Activated naive CD4-positive, alpha-beta T cell treated with anti-CD3 and anti-CD28 coated beads, Interleukin-2, amount 50 U/mL, for 72 hours (primary cell): ENCODE data around the gene NLGN1. TPM values are rescaled to one million over a fixed set of nuclear protein-coding genes. Genes with fewer than 3 reads are reported as not detected.

Experiments used
- ATAC-seq, 2 donors: fragments of 150-1000 bp; cut with Tn5 transposase; 2 replicates each; pipeline ENCODE4 v1.10.0; 2021; ENCODE audit warnings: mild to moderate bottlenecking in 2 of 2, moderate library complexity in 2 of 2
- DNase-seq, 2 donors: peaks; one replicate each; pipeline ENCODE4 v3.0.0; 2021 to 2022; ENCODE audit warnings: low spot score in 2 of 2
- H3K27ac Mint-ChIP-seq, 2 donors: one replicate each; pipeline ENCODE4 v1.8.0; 2022; ENCODE audit warnings: mild to moderate bottlenecking in 2 of 2, mixed read lengths in 2 of 2
- H3K36me3 Mint-ChIP-seq, 2 donors: one replicate each; pipeline ENCODE4 v1.8.0; 2022; ENCODE audit warnings: mixed read lengths in 2 of 2
- H3K9me3 Mint-ChIP-seq, 2 donors: one replicate each; pipeline ENCODE4 v1.8.0; 2022; ENCODE audit warnings: mixed read lengths in 2 of 2
- total RNA-seq, 2 donors: library from RNA; stranded (reverse); gene quantifications; one replicate each; pipeline ENCODE4 v1.2.3, GENCODE V29; 2022

The NLGN1 gene
- total RNA-seq, 2 donors from 2014 or later, result not detected

DNA sequence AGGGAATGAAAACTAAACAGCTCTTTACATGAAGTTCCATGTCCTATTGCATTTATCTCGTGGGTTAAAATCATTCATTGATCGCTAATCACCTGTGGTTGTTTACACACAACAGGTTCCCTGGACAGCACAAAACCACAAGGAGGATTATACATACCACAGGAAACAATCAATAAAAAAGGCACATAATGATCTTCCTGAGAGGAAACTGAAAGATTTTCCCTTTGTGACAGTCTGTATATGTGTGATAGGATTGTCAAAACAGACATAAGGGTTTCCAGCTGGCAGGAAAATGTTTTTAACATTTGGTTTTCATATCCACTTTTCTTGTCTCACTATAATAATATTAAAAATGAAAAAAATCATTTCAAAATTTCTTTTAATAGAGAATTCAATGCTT lies 541.8 kb downstream of the NLGN1 start:
- Mint-ChIP-seq H3K36me3 (no peaks in the 10 kb centered on the region), H3K27ac (no peak overlapping the region), H3K9me3 (peaks cover 0 to 6% of the 10 kb centered on the region in 2 donors)
- DNase-seq (no peak), ATAC-seq (no peak)

DNA sequence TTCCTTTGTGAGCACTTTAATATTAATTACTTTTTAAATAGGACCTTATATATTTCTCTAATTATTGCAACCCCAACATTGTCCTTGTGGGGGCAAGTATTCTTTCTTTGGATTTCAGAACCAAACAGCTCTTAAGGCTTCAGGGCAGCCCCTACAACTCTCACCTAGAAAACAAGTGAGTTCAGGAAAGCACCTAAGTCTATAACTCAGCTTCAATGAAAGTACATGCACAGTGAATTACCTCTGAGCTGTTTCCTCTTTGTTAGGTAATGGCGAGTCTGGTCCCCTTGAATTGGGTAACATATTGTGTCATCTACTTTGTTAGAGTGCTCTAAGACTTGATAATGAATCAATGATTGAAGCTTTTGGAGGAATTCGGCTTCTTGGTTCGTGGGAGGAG lies 545.7 kb downstream of the NLGN1 start:
- DNase-seq (no peak), ATAC-seq (no peak)
- H3K36me3 Mint-ChIP-seq, result no peaks in the 10 kb centered on the region
- H3K27ac Mint-ChIP-seq, result no peak overlapping the region
- H3K9me3 Mint-ChIP-seq, result peaks cover 0 to 3% of the 10 kb centered on the region in 2 donors

DNA sequence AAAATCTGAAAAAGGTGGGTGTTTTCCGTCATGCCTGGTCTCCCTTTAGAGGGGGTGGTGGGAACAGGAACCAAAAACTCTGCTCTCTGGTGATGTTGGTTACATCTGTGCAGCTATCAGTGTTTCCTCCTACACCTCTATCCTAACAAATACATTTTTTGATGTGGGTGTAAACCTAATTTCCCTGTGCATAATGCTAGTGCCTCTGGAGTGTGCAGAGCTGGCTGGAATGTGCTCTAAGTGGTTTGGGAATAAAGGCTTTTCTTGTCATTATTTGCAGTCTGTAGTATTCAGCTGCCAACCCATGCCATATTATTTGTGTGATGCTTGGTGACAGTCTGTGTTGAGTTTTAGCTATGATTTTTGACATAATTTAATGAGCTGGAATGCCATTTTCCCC lies 547.6 kb downstream of the NLGN1 start:
- no peak overlapping the region for H3K27ac Mint-ChIP-seq
- DNase-seq (no peak), ATAC-seq (no peak)
- H3K9me3 Mint-ChIP-seq, result peaks cover 0 to 3% of the 10 kb centered on the region in 2 donors
- no peaks in the 10 kb centered on the region for H3K36me3 Mint-ChIP-seq

DNA sequence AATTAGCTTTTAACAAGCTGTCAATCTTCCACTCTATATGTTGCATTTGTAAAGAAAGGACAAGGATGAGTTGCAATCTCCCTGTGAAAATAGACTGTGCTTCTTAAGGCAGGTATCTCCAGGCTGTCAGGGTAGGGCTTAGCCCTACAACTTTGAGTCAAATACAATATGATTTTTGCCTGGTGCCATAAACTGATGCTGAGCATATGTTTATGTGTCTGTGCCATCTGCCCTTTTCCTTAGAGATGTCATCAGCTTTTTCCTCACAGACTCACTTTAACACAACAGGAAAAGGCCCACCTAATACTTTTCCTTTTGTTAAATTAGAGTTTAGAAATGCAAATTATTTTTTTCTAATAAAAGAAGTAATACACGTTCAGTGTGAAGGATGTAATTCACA lies 548.3 kb downstream of the NLGN1 start:
- H3K9me3 Mint-ChIP-seq, result peaks cover 0 to 3% of the 10 kb centered on the region in 2 donors
- H3K27ac Mint-ChIP-seq, result no peak overlapping the region
- no peak for ATAC-seq
- DNase-seq, result no peak
- H3K36me3 Mint-ChIP-seq, result no peaks in the 10 kb centered on the region

DNA sequence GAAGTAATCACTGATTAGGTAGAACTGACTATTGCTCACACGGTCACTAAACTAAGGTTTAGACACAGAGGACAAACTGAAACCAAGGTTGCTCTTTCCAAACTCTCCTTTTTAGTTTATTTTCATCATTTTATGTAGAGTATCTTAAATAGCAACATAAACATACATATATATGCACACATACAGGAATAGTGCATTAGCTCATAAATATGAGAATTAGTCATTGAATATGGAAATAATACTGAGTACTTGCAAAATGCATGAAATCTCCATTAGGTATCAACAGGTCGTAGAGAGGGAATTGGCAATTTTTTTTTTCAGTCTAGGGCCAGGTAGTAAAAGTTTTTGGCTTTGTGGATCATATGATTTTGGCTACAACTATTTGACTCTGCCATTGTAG lies 557.1 kb downstream of the NLGN1 start:
- Mint-ChIP-seq H3K9me3 (peaks cover 0 to 3% of the 10 kb centered on the region in 2 donors), H3K27ac (no peak overlapping the region), H3K36me3 (no peaks in the 10 kb centered on the region)
- DNase-seq, result no peak
- ATAC-seq, result no peak

DNA sequence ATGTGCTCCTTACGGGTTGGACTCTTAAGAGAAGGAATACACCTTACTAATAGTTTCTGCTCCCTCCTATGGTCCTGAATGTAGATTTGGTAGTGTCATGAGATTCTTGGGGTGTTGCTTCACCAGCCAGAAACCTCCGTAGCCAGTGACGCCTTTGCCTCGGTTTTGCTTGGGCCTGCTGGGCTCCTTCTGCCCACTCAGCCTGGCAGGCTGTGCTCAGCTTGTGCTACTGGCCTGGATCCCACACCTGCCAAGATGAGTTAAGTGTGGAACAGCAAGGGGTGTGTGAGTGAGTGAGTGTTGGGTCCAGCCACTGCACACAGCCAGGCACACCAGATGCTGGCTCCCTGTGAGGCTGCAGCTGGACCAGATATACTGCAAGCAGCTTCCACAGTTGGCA lies 560.1 kb downstream of the NLGN1 start:
- Mint-ChIP-seq H3K36me3 (no peaks in the 10 kb centered on the region), H3K27ac (no peak overlapping the region), H3K9me3 (peaks cover 0 to 3% of the 10 kb centered on the region in 2 donors)
- DNase-seq (no peak), ATAC-seq (no peak)

DNA sequence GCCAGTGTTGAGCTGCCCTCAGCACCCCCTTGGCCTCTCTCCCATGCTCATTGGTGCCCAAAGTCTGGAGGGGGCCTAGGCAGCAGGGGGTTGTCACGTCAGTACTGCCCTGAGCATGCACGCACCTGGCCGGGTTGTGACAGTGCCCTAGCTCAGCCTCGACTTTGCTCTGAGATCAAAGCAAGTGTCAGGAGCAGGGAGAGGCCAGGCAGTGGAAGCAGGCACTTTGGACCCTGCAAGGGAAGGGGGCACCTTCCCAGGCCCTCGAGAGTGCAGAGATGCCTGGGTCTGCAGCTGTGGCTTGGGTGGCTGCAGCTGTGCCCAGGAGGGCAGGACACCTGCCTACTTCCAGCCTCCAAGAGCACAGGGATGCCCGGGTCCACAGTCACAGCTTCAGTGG lies 561.3 kb downstream of the NLGN1 start:
- DNase-seq (no peak), ATAC-seq (no peak)
- Mint-ChIP-seq H3K36me3 (no peaks in the 10 kb centered on the region), H3K9me3 (peaks cover 3 to 11% of the 10 kb centered on the region in 2 donors), H3K27ac (no peak overlapping the region)

DNA sequence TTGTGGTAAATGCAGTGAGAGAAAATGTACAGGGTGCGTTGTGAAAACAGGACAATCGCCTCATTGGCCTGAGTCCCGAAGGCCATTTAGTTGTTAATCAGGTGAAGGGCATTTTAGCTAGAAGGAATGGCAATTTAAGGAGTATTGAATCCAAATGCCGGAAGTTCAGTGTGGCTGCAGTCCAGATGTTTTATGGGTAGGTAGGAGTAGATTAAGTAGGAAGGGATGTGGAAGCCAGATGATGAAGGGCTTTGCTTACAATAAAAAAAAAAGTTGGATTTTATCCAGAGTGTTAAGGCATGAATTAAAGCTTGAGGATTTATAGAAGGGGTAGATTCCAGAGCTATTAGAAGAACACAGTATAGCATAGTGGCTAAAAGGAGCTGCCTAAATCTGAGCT lies 572.7 kb downstream of the NLGN1 start:
- ATAC-seq, result no peak

DNA sequence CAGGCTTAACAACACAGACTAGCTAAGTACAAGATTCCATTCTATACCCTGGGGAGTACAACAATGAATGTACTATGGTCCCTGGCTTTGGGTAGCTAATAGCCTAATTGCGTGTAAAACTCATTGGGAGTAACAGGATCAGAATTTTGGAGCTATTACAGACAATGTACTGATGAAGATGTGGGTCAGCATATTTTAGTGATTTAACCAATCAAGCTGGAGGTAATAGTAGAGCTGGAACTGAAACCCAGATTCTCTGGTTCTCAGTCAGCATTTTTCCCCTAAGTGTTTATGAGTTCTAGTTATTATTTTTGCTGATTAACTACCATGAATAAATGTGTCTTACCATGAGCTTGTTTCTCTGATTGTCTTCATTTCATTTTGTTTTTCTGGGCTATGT lies 578.7 kb downstream of the NLGN1 start:
- peaks cover 0 to 1% of the 10 kb centered on the region in 2 donors for H3K9me3 Mint-ChIP-seq

More for the DNA sequence above, 572.7 kb downstream of the NLGN1 start:
- Mint-ChIP-seq H3K36me3 (no peaks in the 10 kb centered on the region), H3K9me3 (peaks cover 11 to 12% of the 10 kb centered on the region in 2 donors), H3K27ac (no peak overlapping the region)
- DNase-seq, result no peak

DNA sequence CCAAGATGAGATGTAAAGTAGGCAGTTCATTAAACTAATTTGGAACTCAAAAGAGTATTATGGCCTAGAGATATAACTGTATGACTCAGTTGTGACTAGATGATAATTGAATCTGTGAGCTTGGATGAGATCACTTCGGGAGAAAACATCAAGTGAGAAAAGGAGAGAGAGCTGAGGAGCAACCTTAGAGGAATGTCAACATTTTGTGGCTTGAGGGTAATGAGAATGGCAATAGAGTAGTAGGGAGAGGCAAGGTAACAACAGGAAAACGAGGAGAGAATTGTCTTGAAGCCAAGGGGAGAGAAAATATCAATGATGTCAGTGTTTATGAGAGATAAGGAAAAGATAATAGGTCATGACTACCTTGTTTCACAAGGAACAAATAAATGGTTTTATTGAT lies 580.2 kb downstream of the NLGN1 start:
- H3K36me3 Mint-ChIP-seq, result no peaks in the 10 kb centered on the region
- no peak overlapping the region for H3K27ac Mint-ChIP-seq
- no peak for ATAC-seq

More for the DNA sequence above, 578.7 kb downstream of the NLGN1 start:
- DNase-seq, result no peak
- no peak for ATAC-seq
- no peak overlapping the region for H3K27ac Mint-ChIP-seq
- H3K36me3 Mint-ChIP-seq, result no peaks in the 10 kb centered on the region

DNA sequence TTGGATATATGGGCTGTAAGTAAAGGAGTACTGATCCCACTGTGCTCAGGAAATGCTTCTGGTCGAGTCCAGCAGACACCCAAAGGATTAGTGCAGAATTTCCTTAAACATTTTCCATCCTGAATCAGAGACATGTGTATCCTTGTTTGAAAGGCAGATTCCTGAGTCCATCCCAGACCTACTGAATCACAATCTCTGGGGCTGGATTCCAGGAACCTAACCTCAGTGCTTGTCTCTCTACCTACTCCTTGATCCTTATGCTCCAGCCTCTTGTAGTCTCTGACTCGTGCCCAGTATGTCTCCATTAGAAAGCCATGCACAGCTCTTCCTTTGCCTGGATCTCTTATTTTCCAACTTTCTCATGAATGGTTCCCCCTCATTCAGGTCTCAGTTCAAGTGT lies 585.8 kb downstream of the NLGN1 start:
- H3K9me3 Mint-ChIP-seq, result peaks cover 0 to 4% of the 10 kb centered on the region in 2 donors
- no peaks in the 10 kb centered on the region for H3K36me3 Mint-ChIP-seq
- ATAC-seq (no peak), DNase-seq (no peak)
- H3K27ac Mint-ChIP-seq, result no peak overlapping the region

More for the DNA sequence above, 580.2 kb downstream of the NLGN1 start:
- H3K9me3 Mint-ChIP-seq, result no peaks in the 10 kb centered on the region
- no peak for DNase-seq

DNA sequence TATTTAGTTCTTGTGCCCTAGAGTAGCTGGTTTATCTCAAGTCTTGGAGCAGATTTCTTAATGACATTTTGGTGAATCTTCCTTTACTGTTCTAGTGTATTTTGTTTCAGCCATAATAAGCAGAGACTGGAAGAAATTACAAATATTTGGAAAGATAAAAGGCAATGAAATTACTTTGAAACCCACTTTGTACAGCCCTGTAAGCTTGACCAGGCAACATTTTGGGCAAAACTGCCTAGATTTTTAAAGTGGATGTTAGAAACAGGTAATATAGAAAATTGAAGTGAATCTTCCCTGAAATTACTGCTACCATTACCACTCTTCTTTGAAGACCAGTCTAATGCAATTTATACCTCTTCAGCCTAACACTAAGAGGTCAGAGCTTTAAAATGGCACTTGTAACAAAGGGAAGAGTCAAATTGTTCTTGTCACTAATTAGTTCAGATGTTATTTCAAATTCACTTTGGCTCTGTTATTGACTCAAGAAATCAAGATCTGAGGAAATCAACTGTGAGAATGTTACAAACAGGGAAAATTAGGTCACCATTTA lies 589.4 kb downstream of the NLGN1 start:
- Mint-ChIP-seq H3K9me3 (peaks cover 6 to 8% of the 10 kb centered on the region in 2 donors), H3K36me3 (no peaks in the 10 kb centered on the region), H3K27ac (no peak overlapping the region)
- no peak for DNase-seq
- ATAC-seq, result no peak

DNA sequence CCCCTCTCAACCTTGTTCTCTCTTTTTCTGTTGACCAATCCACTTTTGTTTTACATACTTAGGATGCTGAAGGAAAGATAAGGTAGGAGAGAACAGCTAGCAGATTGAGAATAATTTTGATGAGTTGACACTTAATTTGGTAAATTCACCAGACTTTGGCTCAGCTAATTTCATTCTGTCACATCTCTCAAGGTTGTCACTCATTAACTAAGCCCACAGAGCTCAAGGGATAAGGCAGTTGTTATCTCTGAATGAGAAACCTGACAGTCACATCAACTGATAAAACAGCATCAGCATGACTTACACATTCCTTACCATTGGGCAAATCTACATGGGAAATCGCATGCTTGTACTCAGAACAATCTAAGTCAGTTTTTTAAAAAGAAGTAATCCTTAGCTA lies 591.4 kb downstream of the NLGN1 start:
- ATAC-seq (no peak), DNase-seq (no peak)
- H3K36me3 Mint-ChIP-seq, result no peaks in the 10 kb centered on the region
- H3K27ac Mint-ChIP-seq, result no peak overlapping the region
- peaks cover 5 to 6% of the 10 kb centered on the region in 2 donors for H3K9me3 Mint-ChIP-seq

DNA sequence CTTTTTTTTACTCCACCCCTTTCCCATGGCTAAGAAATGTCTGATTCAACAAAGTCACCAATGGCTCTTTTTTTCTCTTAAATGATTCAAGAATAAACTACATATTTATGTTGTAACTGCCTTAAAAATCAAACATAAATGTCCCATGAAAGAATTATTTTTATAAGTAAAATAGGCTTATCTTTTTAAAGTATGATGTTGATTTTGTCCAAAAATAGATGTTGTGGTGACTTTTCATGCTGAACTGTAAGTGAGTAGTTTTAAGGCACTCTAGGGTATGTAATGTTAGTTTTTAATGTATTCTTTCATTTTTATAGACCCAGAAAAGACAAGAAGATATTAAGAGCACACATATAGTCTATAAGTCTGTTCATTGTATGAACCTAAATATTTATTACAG lies 594.9 kb downstream of the NLGN1 start:
- H3K27ac Mint-ChIP-seq, result no peak overlapping the region
- peaks cover 5 to 6% of the 10 kb centered on the region in 2 donors for H3K9me3 Mint-ChIP-seq
- no peaks in the 10 kb centered on the region for H3K36me3 Mint-ChIP-seq
- no peak for ATAC-seq
- no peak for DNase-seq

DNA sequence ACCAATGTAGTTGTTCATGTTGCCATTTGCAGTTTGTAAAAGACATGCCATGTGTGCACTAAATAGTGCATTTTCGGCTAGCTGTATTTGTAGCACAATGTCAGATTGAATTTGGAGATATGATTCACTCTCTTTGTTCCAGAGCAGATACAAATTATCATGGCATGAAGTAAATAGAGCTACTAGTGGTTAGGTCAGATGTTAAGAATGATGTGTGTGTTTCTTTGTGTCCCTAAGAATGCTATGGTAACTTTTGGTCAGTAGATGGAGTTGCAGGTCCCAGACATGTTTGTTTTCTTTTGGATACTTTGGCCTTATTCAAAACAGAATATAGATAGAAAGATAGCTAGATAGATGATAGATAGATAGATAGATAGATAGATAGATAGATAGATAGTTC lies 595.8 kb downstream of the NLGN1 start:
- no peak for ATAC-seq
- peaks cover 5 to 9% of the 10 kb centered on the region in 2 donors for H3K9me3 Mint-ChIP-seq
- H3K27ac Mint-ChIP-seq, result no peak overlapping the region
- DNase-seq, result no peak
- H3K36me3 Mint-ChIP-seq, result no peaks in the 10 kb centered on the region

DNA sequence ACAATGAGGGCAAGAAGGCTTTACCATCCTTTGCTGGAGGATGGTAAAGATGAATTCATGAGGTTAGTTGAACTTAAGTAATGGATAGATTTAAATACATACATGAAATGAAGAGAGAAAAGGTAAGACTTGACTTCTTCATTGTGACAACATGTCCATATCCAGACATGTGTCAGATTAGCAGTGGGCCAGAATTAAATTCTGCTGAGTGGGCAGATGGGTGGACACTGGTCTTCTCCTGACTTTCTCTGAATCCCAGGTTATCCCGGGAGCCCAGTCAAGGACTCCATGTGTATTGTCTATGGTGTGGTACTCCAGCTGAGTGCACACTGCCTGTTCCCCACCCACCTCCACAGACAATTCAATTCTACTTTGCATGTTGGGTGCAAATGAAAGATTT lies 603.1 kb downstream of the NLGN1 start:
- Mint-ChIP-seq H3K36me3 (no peaks in the 10 kb centered on the region), H3K27ac (no peak overlapping the region), H3K9me3 (peaks cover 4 to 9% of the 10 kb centered on the region in 2 donors)
- ATAC-seq (no peak), DNase-seq (no peak)

DNA sequence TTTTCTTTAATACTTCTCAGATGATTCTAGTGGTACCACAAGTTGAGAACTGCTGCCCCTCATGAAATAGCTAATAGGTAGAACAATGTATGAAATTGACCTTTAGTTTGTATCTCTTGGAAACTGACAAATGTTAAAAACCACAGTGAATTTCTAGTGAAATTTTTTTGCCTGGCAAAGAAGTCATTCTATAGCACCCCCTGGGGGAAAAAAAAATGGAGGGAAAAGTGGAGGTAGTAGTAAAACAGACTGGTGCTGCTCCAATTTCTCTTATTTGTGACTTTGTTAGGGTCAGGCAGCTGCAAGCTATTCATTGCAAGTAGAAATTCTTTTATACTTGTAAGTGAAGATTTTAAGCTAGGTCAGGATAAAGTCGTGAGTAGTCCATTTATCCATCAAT lies 605.0 kb downstream of the NLGN1 start:
- no peak for ATAC-seq
- peaks cover 4 to 13% of the 10 kb centered on the region in 2 donors for H3K9me3 Mint-ChIP-seq
- no peak overlapping the region for H3K27ac Mint-ChIP-seq
- H3K36me3 Mint-ChIP-seq, result no peaks in the 10 kb centered on the region
- DNase-seq, result no peak

DNA sequence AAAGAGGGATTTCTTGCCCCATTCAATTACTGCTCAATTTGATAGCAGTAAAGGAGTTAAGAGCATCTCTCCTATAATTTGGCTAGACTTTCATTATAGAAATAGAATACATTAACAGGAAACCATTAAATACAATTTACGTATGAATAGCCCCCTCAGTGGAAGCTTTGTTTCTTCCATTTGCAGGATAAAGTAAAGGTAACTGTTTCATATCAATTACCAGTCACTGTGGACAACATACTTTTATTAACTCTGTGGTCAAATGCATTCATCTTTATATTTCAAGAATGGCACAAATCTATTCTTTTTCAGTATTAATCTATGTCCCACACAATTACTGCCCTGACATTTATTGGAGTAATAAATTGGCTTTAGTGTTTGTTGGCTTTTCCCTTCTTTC lies 613.4 kb downstream of the NLGN1 start:
- Mint-ChIP-seq H3K9me3 (peaks cover 8 to 9% of the 10 kb centered on the region in 2 donors), H3K27ac (no peak overlapping the region), H3K36me3 (no peaks in the 10 kb centered on the region)
- no peak for ATAC-seq
- no peak for DNase-seq

DNA sequence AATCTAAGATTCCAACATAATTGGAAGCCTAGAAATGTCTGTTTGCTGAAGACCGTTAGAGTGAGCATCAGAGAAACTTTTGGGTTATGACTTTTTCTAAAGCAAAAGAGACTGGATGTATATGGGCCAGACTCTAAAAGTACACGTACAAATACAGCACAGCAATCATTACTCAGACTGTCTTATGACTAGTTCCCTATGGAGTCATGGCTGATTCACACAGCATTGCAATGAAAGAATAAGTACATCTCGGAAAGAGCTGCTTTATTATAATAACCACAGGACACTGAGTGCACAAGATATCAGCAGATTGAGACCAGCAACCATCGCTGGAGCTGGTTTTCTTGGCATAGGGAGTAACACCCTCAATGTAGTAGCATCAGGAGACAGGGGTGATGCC lies 618.6 kb downstream of the NLGN1 start:
- H3K36me3 Mint-ChIP-seq, result no peaks in the 10 kb centered on the region
- H3K9me3 Mint-ChIP-seq, result peaks cover 9 to 12% of the 10 kb centered on the region in 2 donors
- DNase-seq (no peak), ATAC-seq (no peak)
- no peak overlapping the region for H3K27ac Mint-ChIP-seq
